Stimulated activated CD8-positive, alpha-beta memory T cell treated with anti-CD3 and anti-CD28 coated beads, Interleukin-15, amount 100 ng/mL, for 48 hours (primary cell): Measurements from ENCODE around the gene NHSL2.
"Not testable (repeated sequence)": the region's sequence is repeated elsewhere in the genome, so short reads cannot be mapped to it uniquely, and the experiment has no call there.

Source experiments
- DNase-seq, 2 donors: peaks; one replicate each; pipeline ENCODE4 v3.0.0-alpha.2; 2020; ENCODE audit warnings: low read depth in 2 of 2

Gene NHSL2

DNA sequence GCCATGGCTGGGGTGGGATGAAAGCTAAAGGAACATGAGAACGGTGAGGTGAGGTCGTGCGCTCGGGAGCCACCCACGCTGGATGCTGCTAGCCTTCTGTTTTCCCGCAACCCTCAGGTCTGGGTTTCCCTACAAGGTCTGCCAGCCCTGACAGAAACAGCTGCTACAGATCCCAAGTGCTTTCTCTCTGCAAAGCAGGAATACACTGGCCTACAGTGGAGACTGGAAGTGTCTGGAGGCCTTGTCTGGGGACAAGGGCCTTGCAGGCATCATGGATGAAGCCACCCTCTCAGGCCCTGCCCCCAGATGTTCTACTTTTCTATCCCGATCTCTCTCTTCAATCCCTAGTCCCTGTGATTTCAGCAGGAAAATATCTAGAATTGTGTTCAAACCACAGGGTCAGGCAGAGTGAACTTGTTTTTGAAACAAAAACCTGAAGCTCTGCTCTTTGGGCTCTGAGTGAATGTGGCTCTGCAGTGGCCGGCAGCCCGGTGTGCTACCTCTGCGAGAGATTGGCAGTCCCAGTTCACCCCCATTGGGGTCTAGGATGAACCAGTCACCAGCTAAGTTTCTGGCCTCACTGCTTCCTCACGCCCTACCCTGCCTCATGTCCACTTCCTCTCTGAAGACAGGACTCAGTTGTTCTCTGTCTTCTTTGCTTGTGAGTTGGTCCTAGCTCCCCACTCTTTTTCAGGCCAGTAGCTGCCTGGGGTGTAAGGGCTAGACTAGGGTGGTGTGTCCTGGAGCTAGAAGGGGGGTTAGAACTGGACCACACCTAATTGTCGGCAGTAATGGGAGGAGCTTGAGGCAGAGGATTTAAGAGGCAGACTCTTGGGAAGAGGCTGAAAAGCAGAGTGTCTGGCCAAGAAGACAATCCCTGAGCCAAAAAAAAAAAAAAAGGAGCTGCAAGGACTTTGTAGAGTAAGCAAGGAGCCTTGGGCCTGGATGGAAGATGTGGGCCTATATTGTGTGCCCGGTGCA is 131.5 kb downstream of the NHSL2 start:
- DNase-seq = no peak

DNA sequence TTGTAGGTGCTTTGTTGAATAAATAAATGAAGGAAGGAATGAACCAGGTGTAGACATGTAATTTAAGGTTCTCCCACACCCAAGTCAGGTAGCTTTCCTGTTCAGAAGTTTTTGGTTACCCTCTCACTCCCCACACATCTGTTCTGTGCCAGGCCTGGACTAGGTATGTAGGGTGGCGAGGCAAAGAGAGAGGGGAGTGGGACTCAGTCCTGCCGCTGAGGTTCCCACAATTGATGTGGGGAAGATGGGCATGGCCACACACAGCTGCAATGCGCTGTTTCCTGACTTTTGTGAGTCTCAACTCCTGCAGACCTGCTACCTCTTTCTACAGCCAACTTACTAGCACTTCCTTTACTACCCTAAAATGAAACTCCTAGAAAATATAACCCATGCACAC is 132.2 kb downstream of the NHSL2 start:
- no peak for DNase-seq

DNA sequence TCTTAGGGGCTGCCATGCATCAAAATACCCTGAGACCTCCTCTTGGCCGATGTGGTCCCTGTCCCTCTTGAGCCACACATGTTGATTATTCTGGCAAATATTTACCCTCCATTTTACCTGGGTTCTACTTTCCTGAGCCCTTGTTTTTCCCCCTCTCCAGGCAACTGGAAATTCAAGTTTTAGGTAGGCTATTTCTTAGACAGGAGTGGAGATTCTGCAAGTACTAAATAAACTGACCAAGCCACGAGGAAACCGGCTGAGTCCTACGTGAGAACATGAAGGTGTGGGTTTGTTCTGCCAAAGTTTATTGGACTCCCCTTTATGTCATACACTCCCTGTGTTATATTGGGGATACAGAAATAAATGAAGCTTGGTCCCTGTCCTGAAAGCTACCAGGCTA is 133.0 kb downstream of the NHSL2 start:
- no peak for DNase-seq

DNA sequence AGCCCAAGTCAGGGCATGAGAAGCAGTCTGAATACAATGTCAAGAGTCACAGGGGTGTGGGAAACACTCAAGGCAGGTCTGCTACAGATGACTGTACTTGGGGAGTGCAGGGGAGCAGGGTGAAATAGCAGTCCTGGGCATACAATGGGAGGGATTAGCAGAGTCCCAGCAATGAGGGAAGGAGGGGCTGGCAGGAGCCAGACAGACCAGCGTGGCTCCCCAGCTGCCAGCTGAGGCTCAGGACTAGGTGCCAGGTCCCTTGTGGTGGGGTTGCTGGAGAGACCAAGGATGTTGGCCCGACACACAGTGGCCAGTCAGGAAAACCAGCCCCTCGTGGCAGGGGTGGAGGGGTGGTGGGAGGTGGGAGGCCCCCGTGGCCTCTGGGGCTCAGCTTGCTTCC is 134.5 kb downstream of the NHSL2 start:
- DNase-seq = no peak

DNA sequence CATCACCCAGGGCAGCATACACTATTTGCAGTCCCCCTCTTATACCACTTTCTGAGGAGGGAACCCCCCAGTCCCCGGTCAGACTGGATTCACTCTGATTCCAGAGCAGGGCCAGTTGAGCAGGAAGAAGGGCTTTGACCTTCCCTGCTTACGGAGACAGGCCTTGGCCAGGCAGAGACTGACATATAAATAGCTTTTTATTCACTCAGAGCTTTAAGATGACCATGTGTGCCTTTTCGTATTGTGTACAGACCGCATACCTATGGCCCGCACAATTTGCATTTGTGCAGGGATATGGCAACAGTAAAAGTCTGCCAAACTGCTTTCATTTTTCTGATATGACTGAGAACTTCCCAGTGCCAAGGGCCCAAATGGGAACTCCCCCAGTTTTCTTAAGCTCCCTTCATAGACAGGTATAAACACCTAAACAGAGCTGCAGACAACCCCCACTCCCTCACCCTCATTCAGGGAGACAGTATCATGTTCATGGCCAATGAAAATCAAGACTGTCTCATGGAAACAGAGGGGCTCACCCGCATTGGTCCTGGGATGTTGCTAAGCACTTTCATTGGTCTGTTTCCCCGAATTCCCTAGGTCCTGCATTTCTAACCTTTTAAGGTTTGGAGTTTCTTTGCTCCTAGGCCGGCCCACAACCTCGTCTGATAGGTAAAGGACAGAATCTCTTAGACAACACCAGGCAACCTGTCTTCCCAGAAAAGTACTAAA is 135.1 kb downstream of the NHSL2 start:
- DNase-seq = no peak

DNA sequence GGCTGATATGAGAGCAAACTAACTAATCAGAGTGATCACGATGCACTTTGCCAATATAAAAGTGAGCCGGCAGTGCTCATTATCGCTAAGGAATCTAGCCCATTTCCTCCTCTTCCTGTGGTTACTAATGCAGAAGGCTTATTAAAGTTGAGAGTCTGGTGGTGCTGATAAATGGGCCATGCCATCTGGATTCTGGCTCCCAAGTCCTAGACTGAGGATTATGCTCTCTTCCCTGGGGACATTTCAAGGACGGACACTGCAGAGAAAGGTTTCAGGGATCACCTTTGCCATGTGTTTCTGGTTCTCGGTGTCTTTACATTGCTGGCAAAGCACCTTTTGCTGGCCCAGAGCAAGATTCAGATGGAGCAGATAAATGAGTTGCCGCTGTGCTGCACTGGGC is 135.8 kb downstream of the NHSL2 start:
- DNase-seq = no peak

DNA sequence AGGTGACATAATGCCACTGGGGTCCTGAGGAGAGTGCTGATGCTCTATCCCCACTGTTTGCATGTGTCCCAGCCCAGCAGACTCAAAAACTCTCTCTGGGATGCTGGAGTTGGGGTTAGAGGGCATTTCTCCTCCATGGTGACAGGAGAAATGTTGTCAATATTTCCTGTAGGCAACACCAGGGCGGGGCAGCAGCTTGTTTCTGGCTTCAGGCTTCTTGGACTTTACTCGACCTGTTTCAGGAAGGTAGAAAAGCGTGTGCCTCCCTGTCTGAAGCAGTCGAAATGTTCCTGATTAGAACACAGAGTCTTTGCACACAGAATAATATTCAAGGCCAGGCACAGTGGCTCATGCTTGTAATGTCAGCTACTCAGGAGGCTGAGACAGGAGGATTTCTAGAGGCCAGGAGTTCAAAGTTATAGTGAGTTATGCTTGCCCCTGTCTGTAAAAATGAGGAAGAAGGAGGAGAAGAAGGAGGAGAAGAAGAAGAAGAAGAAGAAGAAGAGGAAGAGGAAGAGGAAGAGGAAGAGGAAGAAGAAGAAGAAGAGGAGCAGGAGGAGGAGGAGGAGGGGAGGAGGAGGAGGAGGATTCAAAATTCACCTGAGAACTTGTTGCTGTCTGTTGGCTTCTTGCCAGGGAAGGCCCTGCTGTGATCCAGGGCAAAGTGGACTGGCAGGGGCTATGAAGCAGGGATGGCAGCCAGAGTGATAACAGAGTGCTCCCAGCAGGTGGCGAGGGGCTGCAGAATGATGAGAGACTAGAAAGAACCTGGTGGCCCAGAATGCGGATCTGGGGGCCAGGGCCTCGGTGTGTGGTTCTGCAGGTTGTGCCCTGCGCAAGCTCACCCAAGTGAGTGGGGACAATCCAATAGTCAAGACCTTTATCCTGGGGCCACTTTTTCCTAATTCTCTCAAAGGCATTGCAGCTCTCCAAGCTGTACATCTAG is 138.1 kb downstream of the NHSL2 start:
- DNase-seq = no peak

DNA sequence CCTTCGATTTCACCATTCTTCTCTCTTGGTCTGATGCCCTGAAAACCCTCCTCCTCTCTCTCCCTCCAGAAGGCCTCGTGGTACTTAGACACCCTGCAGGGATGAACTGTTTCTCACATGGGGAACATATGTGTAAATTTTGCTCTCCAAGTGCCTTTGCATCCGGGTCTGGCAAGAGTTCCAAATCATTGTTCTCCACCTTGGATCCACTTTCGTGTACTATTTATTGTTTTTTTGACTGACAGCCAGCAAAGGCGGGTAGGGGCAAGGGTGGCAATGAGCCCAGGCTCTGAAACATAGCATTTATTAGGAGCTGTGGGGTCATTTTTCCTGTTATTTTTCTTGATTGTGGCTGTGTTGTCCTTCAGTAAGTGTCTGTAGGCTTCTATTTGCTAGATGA is 139.4 kb downstream of the NHSL2 start:
- no peak for DNase-seq

DNA sequence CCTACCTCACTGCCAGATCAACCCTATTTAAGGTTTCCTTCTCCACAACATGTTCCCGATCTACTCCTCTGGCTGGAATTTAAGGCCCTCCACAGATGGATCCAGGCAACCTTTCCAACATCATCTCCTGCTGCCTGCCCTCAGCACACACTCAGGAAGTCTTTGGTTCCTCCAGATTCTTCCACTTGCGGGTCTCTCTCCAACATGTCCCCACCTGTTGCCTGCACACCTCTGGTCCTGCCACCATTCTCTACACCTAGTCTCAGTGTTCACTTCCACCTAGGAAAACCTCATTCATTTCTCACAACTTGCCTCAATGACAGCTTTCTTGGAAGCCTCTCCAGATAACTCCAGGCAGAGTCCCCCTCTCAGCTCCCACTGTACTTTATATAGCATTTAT is 140.9 kb downstream of the NHSL2 start:
- DNase-seq = no peak

DNA sequence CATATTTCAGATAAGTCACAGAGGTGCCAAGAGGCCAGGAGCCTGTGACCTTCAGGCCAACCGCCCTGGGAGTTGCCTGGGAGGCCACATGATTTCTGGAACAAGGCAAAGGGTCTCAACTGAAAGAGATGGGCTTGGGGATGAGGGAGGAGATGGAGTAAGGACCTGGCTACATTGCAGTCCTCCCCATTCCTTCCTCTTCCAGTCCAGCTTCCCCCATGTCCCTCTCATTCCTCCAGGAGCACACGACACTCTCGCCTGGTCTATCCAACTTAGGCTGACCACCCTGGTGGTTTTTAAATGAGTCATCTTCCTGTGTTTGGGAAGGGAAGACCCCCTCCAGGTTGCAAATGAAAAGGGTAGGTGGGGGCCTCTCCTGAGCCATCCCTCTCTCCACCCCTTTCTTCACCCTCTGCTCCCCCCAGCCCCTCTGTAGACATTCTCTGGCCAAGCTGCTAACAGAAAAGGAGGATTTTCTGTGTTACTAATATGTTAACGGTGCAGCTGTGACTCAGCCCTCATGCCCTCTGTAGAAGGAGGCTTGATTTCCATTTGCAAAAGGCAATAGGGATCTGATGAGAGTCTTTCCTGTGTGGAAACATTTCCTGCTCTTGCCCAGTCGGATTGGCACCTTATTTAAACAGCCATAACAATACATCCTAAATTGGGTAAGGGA is 141.9 kb downstream of the NHSL2 start:
- DNase-seq = no peak

DNA sequence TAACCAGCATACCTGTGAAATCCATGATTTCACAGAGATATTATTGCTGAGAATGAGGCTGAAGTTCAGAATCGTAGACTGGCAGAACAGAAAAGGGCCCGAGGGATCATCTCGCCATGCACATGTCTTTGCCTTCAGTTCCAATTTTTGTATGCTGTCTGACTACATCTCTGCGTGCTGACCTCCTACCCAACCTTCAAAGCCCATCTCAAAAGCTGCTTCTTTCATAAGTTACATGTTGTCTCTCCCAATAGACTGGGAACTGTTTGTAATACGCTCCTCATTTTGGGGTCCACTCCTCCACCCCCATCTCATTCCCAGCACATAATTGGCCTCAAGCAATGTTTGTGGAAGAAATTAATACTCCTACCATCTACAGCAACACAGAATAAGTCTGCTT is 142.9 kb downstream of the NHSL2 start:
- no peak for DNase-seq

DNA sequence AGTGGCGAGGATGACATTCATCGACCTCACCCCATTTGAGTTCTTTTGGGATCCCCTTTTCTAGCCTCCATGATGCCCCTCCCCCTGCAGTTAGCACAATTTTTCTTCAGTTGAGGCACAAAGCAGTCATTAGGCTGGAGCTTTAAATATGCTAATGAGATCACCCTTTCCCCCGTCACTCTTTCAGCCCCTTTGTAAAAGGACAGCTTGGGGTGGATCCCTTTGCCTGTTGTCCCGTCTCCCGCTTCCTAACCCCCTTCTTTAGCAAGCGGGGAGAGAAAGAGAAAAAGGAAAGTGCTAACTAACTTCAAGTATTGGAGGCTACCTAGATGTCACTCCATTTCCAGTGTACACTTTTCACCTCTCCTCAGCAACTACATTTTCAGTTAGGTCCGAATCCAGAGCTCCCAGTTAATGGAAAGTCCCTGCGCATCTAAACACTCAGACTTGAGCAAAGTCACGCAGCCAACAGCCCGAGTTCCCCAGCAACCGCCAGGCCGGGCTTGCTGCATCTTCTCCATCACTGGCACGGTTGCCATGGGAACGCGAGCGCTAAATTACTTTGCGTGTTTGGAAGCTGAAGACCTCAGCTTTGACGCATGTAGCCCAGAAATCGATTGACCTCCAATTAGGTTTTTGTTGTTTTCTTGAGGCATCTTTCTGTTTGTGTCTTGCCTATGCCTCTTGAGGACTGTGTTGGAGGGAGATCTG is 144.3 kb downstream of the NHSL2 start:
- DNase-seq = no peak

DNA sequence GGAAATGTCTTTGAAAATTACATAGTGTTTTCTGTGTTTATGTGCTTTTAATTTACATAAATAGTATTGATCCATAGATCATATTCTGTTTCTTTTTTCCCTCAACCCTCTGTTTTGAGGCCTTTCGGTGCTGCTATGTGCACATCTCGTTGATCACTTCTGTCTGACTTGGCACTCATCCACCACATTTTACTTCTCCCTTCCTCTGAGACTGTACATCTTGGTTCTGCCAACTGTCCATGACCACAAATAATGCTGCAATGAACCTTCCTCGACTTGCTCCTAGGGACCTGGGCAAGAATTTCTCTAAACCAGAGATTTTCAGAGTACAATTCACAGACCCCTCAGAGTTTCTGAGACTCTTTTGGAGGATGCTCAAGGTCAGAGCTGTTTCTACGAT is 146.7 kb downstream of the NHSL2 start:
- DNase-seq = no peak

DNA sequence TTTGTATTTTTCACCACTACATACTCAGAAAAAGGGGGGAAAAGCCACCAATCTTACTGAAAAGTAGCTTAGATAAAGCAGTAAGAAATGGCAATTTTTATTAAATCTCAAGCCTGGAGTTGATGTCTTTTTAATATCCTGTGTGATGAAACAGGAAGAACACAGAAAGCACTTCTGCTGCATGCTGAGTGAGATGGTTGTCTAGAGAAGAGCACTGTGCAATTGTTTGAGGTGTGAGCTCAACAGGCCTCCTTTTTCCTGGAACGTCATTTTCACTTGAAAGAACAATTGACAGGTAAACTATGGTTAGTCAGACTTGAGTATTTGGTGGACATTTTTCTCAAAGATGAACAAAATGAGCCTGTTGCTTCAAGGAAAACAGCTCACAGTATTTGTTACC is 147.2 kb downstream of the NHSL2 start:
- DNase-seq = no peak

DNA sequence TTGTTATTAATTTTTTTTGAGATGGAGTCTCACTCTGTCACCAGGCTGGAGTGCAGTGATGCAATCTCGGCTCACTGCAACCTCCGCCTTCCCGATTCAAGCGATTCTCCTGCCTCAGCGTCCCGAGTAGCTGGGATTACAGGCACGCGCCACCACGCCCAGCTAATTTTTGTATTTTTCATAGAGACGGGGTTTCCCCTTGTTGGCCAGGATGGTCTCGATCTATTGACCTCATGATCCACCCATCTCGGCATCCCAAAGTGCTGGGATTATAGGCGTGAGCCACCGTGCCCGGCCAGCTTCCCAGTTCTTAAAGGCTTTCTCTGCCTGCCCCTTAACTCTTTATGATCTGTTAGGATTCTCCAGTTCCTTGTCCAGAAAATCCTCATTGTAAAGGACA is 147.7 kb downstream of the NHSL2 start:
- DNase-seq = not testable (repeated sequence)

DNA sequence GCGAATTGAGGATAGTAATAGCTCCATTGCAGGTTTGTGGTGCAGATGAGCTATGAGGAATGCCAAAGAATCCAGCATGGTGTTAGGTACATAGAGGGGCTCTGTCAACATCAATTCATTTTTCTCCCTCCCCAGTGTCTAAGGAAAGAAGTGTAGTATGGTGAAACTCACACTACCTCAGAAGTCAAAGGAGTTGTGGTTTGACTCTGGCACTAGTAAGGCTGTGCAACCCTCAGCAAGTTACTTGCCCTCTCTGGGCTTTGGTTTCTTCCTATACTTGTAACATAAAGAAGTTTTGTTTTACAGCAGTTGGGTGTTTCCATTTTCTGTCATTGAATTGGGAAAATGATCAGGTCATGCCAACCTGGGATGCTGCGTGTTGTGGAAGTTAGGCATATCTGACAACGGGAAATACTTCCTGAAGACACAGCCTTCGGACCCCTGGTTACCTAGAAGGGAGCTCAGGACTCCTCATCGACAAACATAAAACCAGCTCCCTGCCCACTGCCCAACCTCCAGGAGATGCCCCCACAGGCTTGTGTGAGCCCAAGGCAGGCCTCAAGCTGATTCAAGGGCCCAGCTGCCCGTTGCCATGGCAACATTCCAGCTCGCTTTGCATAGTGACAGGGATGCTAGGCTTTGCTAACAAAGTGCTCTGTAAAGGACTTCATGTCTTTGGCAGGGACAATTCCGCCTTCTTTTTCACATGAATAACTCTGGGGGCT is 149.7 kb downstream of the NHSL2 start:
- DNase-seq = no peak

DNA sequence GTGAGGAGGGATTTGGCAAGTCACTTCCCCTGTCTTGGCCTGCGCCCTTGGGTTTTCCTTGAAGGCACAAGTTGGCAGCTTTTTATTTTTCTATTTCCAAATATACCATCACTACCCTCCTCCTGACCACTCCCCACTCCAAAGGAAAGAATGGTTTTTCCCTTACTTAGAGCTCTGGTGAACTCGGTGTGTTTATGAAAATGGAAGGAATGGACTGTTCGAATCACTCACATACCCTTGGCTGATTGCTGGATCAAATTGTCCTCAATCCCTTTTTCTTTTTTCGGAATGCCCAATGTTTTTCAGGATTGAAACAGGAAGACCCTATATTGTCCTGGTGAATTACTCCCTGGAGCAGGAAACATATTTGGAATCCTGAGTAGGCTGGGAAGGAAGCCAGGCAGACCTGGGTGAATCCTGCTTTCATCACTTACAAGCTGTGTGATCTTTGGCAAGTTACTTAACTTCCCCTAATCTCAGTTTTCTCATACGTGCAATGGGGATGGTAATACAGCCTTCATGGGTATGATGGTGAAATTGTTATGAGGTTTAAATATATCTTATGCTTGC is 150.4 kb downstream of the NHSL2 start:
- no peak for DNase-seq

DNA sequence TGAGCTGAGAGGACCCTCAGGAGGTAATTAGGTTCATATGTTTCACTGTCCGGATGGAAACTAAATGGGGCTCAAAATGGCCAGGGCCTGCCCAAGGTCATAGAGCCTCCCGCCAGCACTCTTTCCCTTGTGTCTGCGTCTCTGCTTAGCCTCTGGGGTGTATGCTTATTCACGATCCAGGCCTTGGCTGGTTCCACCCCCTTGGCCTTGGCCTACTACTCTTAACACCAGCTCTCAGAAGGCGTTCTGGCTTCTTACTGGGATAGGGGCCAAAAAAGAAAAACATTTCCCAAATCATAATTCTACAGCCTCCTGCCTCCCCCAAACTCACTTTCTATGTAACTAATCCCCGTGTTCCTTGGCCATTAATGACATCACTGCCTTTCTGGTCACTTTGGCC is 152.3 kb downstream of the NHSL2 start:
- DNase-seq = no peak

DNA sequence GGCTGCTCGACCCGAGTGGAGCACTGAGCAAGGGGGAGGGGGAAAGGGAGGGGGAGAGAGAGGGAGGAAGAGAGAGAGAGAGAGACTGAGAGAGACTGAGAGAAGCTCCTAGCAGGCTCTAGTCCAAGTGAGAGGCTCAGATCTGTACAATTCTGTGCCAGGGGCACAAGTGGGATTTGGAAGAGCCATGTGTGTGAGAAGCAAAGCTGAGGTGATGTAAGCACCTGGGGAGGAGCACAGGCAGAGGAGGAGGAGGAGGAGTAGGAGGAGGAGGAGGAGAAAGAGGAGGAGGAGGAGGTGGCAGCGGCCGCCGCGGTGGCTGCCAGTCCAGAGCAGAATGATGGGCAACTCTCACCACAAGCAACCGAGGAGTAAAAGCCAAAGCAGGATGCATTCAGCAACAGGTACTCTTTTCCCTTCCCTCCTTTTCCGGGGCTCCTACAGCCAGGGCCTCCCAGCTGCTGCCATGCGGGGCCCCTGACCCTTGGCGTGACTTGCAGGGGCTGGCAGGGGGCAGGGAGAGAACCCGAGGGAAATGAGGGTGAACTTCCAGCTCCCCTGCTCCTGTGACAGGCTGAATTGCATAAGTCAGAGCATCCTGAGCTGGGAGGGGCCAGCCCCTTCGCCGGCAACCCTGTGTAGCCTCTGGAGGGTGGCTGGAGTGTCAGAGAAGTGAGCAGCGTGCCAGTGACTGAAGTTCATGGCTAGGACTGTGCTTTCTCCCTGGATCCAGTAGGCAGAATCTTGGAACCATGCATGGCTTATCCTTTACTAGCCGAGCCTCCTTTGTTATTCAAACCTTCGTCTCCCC is 158.9 kb downstream of the NHSL2 start:
- DNase-seq = no peak
